ENCODE data around the gene CSF3.

Gene CSF3

GRCh38 chr17:39973496-39973895 is 41.7 kb upstream of the CSF3 start:
- H3K9me3 ChIP-seq (ENCODE audit: insufficient read depth, low read length) = no peaks in the 10 kb centered on the region
- TF ChIP-seq ZNF274 (IDR thresholded peaks at IDR 0.05; ENCODE audit: low read depth, low read length) (no peak), SUZ12 (IDR thresholded peaks at IDR 0.05; ENCODE audit: extremely low read depth, insufficient read depth, insufficient read length) (no peak), YY1 (IDR thresholded peaks at IDR 0.05; ENCODE audit: insufficient read depth, insufficient read length) (no peak)
- no peak overlapping the region for H3K4me3 ChIP-seq (ENCODE audit: insufficient read length, low read depth)
- H3K27me3 ChIP-seq (ENCODE audit: insufficient read depth, insufficient read length) = peaks cover 16% of the 10 kb centered on the region
- H3K36me3 ChIP-seq (ENCODE audit: insufficient read depth, insufficient read length, low read length) = no peaks in the 10 kb centered on the region
- DNase-seq (ENCODE audit: low read depth, low spot score) = no peak
- no peak overlapping the region for H3K9ac ChIP-seq (ENCODE audit: insufficient read length, low read depth)
- no peaks in the 10 kb centered on the region for H3K4me1 ChIP-seq (ENCODE audit: insufficient read depth, insufficient read length)

GRCh38 chr17:39974433-39974832 is 40.8 kb upstream of the CSF3 start:
- H3K36me3 ChIP-seq (ENCODE audit: insufficient read depth, insufficient read length, low read length) = no peaks in the 10 kb centered on the region
- DNase-seq (ENCODE audit: low read depth, low spot score) = no peak
- no peak overlapping the region for H3K4me3 ChIP-seq (ENCODE audit: insufficient read length, low read depth)
- peaks cover 16% of the 10 kb centered on the region for H3K27me3 ChIP-seq (ENCODE audit: insufficient read depth, insufficient read length)
- no peaks in the 10 kb centered on the region for H3K9me3 ChIP-seq (ENCODE audit: insufficient read depth, low read length)
- H3K4me1 ChIP-seq (ENCODE audit: insufficient read depth, insufficient read length) = peaks cover 3% of the 10 kb centered on the region
- no peak overlapping the region for H3K9ac ChIP-seq (ENCODE audit: insufficient read length, low read depth)
- no peak for TF ChIP-seq YY1 (IDR thresholded peaks at IDR 0.05; ENCODE audit: insufficient read depth, insufficient read length)
- no peak for TF ChIP-seq ZNF274 (IDR thresholded peaks at IDR 0.05; ENCODE audit: low read depth, low read length)
- no peak for TF ChIP-seq SUZ12 (IDR thresholded peaks at IDR 0.05; ENCODE audit: extremely low read depth, insufficient read depth, insufficient read length)

GRCh38 chr17:39975801-39976200 is 39.4 kb upstream of the CSF3 start:
- H3K9me3 ChIP-seq (ENCODE audit: insufficient read depth, low read length) = no peaks in the 10 kb centered on the region
- H3K4me1 ChIP-seq (ENCODE audit: insufficient read depth, insufficient read length) = peaks cover 3% of the 10 kb centered on the region
- no peak overlapping the region for H3K4me3 ChIP-seq (ENCODE audit: insufficient read length, low read depth)
- H3K9ac ChIP-seq (ENCODE audit: insufficient read length, low read depth) = no peak overlapping the region
- no peaks in the 10 kb centered on the region for H3K36me3 ChIP-seq (ENCODE audit: insufficient read depth, insufficient read length, low read length)
- DNase-seq (ENCODE audit: low read depth, low spot score) = no peak
- H3K27me3 ChIP-seq (ENCODE audit: insufficient read depth, insufficient read length) = peaks cover 10% of the 10 kb centered on the region
- TF ChIP-seq YY1 (IDR thresholded peaks at IDR 0.05; ENCODE audit: insufficient read depth, insufficient read length) = no peak
- TF ChIP-seq ZNF274 (IDR thresholded peaks at IDR 0.05; ENCODE audit: low read depth, low read length) = no peak

- Histone ChIP-seq H3K4me1 (ENCODE audit: insufficient read depth, insufficient read length) (peaks cover 3% of the 10 kb centered on the region), H3K9me3 (ENCODE audit: insufficient read depth, low read length) (no peaks in the 10 kb centered on the region), H3K36me3 (ENCODE audit: insufficient read depth, insufficient read length, low read length) (peaks cover 16% of the 10 kb centered on the region), H3K27me3 (ENCODE audit: insufficient read depth, insufficient read length) (no peaks in the 10 kb centered on the region), H3K9ac (ENCODE audit: insufficient read length, low read depth) (no peak overlapping the region), H3K4me3 (ENCODE audit: insufficient read length, low read depth) (no peak overlapping the region)
- no peak for DNase-seq (ENCODE audit: low read depth, low spot score)
- TF ChIP-seq YY1 (IDR thresholded peaks at IDR 0.05; ENCODE audit: insufficient read depth, insufficient read length) (no peak), ZNF274 (IDR thresholded peaks at IDR 0.05; ENCODE audit: low read depth, low read length) (no peak), SUZ12 (IDR thresholded peaks at IDR 0.05; ENCODE audit: extremely low read depth, insufficient read depth, insufficient read length) (no peak)
Observed at GRCh38 chr17:39979016-39979670, 36.1 kb upstream of the CSF3 start.

- H3K9ac ChIP-seq (ENCODE audit: insufficient read length, low read depth) = peak overlapping the region; percentile 85
Observed at GRCh38 chr17:39979893-39980350, 35.3 kb upstream of the CSF3 start.

GRCh38 chr17:39980351-39981206 is 34.7 kb upstream of the CSF3 start, which contains the start of gene PSMD3:
PSMD3 (plus strand) TSS chr17:39980807; CDS start chr17:39980971, 164 bp downstream.
- TF ChIP-seq ZNF274 (IDR thresholded peaks at IDR 0.05; ENCODE audit: low read depth, low read length) = no peak
- Histone ChIP-seq H3K4me3 (ENCODE audit: insufficient read length, low read depth) (peak within 1 kb of the TSS; percentile 97), H3K9me3 (ENCODE audit: insufficient read depth, low read length) (no peaks in the 10 kb centered on the region), H3K4me1 (ENCODE audit: insufficient read depth, insufficient read length) (peaks cover 3% of the 10 kb centered on the region), H3K36me3 (ENCODE audit: insufficient read depth, insufficient read length, low read length) (peaks cover 30% of the 10 kb centered on the region), H3K27me3 (ENCODE audit: insufficient read depth, insufficient read length) (no peaks in the 10 kb centered on the region), H3K9ac (ENCODE audit: insufficient read length, low read depth) (peak within 1 kb of the TSS; percentile 96)
- peak; percentile 97 for DNase-seq (ENCODE audit: low read depth, low spot score)

More at GRCh38 chr17:39979893-39980350, 35.3 kb upstream of the CSF3 start:
- Histone ChIP-seq H3K9me3 (ENCODE audit: insufficient read depth, low read length) (no peaks in the 10 kb centered on the region), H3K4me1 (ENCODE audit: insufficient read depth, insufficient read length) (peaks cover 3% of the 10 kb centered on the region), H3K4me3 (ENCODE audit: insufficient read length, low read depth) (peak overlapping the region; percentile 71), H3K27me3 (ENCODE audit: insufficient read depth, insufficient read length) (no peaks in the 10 kb centered on the region), H3K36me3 (ENCODE audit: insufficient read depth, insufficient read length, low read length) (peaks cover 24% of the 10 kb centered on the region)
- no peak for DNase-seq (ENCODE audit: low read depth, low spot score)
- TF ChIP-seq SUZ12 (IDR thresholded peaks at IDR 0.05; ENCODE audit: extremely low read depth, insufficient read depth, insufficient read length) (no peak), YY1 (IDR thresholded peaks at IDR 0.05; ENCODE audit: insufficient read depth, insufficient read length) (no peak), ZNF274 (IDR thresholded peaks at IDR 0.05; ENCODE audit: low read depth, low read length) (no peak)

GRCh38 chr17:39981207-39981741 is 34.0 kb upstream of the CSF3 start:
- peak overlapping the region; percentile 96 for H3K9ac ChIP-seq (ENCODE audit: insufficient read length, low read depth)
- peaks cover 3% of the 10 kb centered on the region for H3K4me1 ChIP-seq (ENCODE audit: insufficient read depth, insufficient read length)
- TF ChIP-seq ZNF274 (IDR thresholded peaks at IDR 0.05; ENCODE audit: low read depth, low read length) (no peak), YY1 (IDR thresholded peaks at IDR 0.05; ENCODE audit: insufficient read depth, insufficient read length) (no peak), SUZ12 (IDR thresholded peaks at IDR 0.05; ENCODE audit: extremely low read depth, insufficient read depth, insufficient read length) (no peak)
- H3K36me3 ChIP-seq (ENCODE audit: insufficient read depth, insufficient read length, low read length) = peaks cover 37% of the 10 kb centered on the region
- DNase-seq (ENCODE audit: low read depth, low spot score) = no peak
- no peaks in the 10 kb centered on the region for H3K9me3 ChIP-seq (ENCODE audit: insufficient read depth, low read length)
- H3K27me3 ChIP-seq (ENCODE audit: insufficient read depth, insufficient read length) = no peaks in the 10 kb centered on the region
- peak overlapping the region; percentile 97 for H3K4me3 ChIP-seq (ENCODE audit: insufficient read length, low read depth)

All from NT2/D1 (cell line).